Lung (tissue), 12 donors: ENCODE results near the gene LARGE1. TPM values are rescaled to one million over a fixed set of nuclear protein-coding genes. Genes with fewer than 3 reads are reported as not detected.

Source experiments
- ATAC-seq: fragments of 200-7000 bp; cut with Tn5 transposase; one replicate; pipeline ENCODE4 v1.9.1; 2020; ENCODE audit warnings: moderate number of reproducible peaks; ENCODE audit not compliant: insufficient read depth, low FRiP score
- DNase-seq, 3 donors: peaks; one replicate each; pipeline ENCODE4 v3.0.0-alpha.2; 2013 to 2017
- H3K27ac ChIP-seq, 2 donors: one replicate each; pipeline ENCODE4 v1.5.1; 2013; ENCODE audit warnings: mild to moderate bottlenecking in 2 of 2, moderate library complexity in 2 of 2, control low read depth in 1 of 2, inconsistent platforms in 1 of 2, low read depth in 1 of 2, low read length in 1 of 2
- H3K27me3 ChIP-seq, 3 donors: one replicate each; pipeline ENCODE4 v1.5.1; 2013; ENCODE audit warnings: low read length in 2 of 3; ENCODE audit not compliant: control insufficient read depth in 3 of 3, insufficient read depth in 3 of 3
- H3K36me3 ChIP-seq, 4 donors: one replicate each; pipeline ENCODE4 v1.5.1; 2013; ENCODE audit warnings: low read length in 4 of 4, mild to moderate bottlenecking in 1 of 4, moderate library complexity in 1 of 4; ENCODE audit not compliant: control insufficient read depth in 4 of 4, insufficient read depth in 4 of 4
- H3K4me1 ChIP-seq, 5 donors: one replicate each; pipeline ENCODE4 v1.5.1; 2013; ENCODE audit warnings: low read length in 5 of 5, mild to moderate bottlenecking in 2 of 5, moderate library complexity in 1 of 5; ENCODE audit not compliant: control insufficient read depth in 5 of 5, insufficient read depth in 5 of 5
- H3K4me3 ChIP-seq: one replicate; pipeline ENCODE4 v1.5.1; 2013; ENCODE audit warnings: mild to moderate bottlenecking, control low read depth, moderate library complexity
- H3K9ac ChIP-seq, 2 donors: one replicate each; pipeline ENCODE4 v1.5.1; 2013; ENCODE audit warnings: low read length in 2 of 2, control low read depth in 1 of 2; ENCODE audit not compliant: insufficient read depth in 1 of 2
- H3K9me3 ChIP-seq, 4 donors: one replicate each; pipeline ENCODE4 v1.5.1; 2013; ENCODE audit warnings: low read length in 3 of 4, mild to moderate bottlenecking in 1 of 4, moderate library complexity in 1 of 4; ENCODE audit not compliant: control insufficient read depth in 4 of 4, insufficient read depth in 3 of 4
- WGBS, 2 donors: extraction: QIAGEN DNeasy Blood & Tissue Kit; methylation state at CpG; one replicate each; pipeline ENCODE4 v1.1.7; 2013; 5-methylcytosine and 5-hydroxymethylcytosine counted together
- polyA plus RNA-seq, 2 donors: library from polyadenylated mRNA; stranded (reverse); fragments of 200-250 nt; gene quantifications; one replicate each; pipeline ENCODE4 v1.2.1, GENCODE V29; 2013
- total RNA-seq, 2 donors: library from RNA; depleted of rRNA in 1 of 2; stranded (reverse); fragments of >200 nt in 1 of 2; gene quantifications; one replicate each; pipeline ENCODE4 v1.2.1, GENCODE V29; 2014 to 2021
- TF ChIP-seq, protein P1 (sequence below): IDR thresholded peaks from 2 replicates; pipeline ENCODE4 v1.5.1; 2012; ENCODE audit warnings: mild to moderate bottlenecking; ENCODE audit errors: control extremely low read depth, extremely low read depth
- donor health status: control.
- donor health status: control.
- donor health status: Bipolar disorder and iron deficiency.
- donor health status: healthy.
- donor health status: DM: yes; HTN: yes; CAD: no.

LARGE1 gene
- total and polyA plus RNA-seq, 4 donors, result 2.9 to 41.1 (median 15.4) TPM

GRCh38 chr22:33588860-33589259, 331.4 kb downstream of the LARGE1 start:
- TF ChIP-seq, protein P1, sequence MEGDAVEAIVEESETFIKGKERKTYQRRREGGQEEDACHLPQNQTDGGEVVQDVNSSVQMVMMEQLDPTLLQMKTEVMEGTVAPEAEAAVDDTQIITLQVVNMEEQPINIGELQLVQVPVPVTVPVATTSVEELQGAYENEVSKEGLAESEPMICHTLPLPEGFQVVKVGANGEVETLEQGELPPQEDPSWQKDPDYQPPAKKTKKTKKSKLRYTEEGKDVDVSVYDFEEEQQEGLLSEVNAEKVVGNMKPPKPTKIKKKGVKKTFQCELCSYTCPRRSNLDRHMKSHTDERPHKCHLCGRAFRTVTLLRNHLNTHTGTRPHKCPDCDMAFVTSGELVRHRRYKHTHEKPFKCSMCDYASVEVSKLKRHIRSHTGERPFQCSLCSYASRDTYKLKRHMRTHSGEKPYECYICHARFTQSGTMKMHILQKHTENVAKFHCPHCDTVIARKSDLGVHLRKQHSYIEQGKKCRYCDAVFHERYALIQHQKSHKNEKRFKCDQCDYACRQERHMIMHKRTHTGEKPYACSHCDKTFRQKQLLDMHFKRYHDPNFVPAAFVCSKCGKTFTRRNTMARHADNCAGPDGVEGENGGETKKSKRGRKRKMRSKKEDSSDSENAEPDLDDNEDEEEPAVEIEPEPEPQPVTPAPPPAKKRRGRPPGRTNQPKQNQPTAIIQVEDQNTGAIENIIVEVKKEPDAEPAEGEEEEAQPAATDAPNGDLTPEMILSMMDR, result no peak
- WGBS, 2 donors, result 86 to 94% methylated on average over 2 of the region's 2 CpGs
- Histone ChIP-seq H3K9ac (no peak overlapping the region), H3K27ac (no peak overlapping the region), H3K9me3 (no peaks in the 10 kb centered on the region), H3K36me3 (no peaks in the 10 kb centered on the region), H3K4me1 (no peaks in the 10 kb centered on the region), H3K4me3 (no peak overlapping the region), H3K27me3 (no peaks in the 10 kb centered on the region)
- DNase-seq (no peak), ATAC-seq (no peak)

GRCh38 chr22:33584152-33584551, 336.1 kb downstream of the LARGE1 start:
- H3K27me3 ChIP-seq, result no peaks in the 10 kb centered on the region
- no peaks in the 10 kb centered on the region for H3K9me3 ChIP-seq
- 69 to 74% methylated on average over 5 of the region's 5 CpGs for WGBS, 2 donors
- DNase-seq (no peak), ATAC-seq (no peak)
- H3K4me1 ChIP-seq, result peaks cover 0 to 4% (median 0%) of the 10 kb centered on the region in 5 donors
- H3K4me3 ChIP-seq, result no peak overlapping the region
- no peaks in the 10 kb centered on the region for H3K36me3 ChIP-seq
- H3K27ac ChIP-seq, result no peak overlapping the region
- H3K9ac ChIP-seq, result no peak overlapping the region
- TF ChIP-seq, protein P1, result no peak

DNA sequence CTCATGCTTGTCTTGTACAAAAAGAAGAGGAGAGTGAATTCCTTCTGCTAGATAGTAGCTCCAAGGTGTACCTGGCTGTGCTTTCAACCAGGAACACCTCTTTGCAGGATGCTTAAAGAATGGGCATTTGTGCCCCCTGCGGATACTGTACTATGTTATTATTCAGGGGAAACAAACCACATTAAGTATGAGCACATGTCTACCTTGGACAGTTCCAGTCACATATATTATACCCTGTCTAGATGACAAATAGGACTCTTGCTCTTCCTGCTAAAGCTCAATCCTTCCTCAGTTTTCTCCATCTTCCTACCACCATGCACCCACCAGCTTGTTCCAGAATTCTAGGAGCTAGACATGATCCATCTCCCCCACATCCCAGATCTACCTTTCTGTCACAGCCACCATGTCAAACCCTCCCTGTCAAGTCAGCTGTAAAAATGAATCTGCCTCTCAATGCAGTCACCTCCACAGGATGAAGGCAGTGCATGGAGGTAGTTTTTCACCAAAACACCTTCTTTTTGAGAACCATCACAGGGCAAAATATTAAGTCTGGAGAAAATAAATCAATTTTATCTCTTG, 337.4 kb downstream of the LARGE1 start:
- Histone ChIP-seq H3K9ac (no peak overlapping the region), H3K27me3 (no peaks in the 10 kb centered on the region), H3K27ac (no peak overlapping the region), H3K36me3 (no peaks in the 10 kb centered on the region), H3K4me3 (no peak overlapping the region), H3K9me3 (no peaks in the 10 kb centered on the region), H3K4me1 (peaks cover 0 to 10% (median 4%) of the 10 kb centered on the region in 5 donors)
- 95 to 100% methylated on average over 1 of the region's 1 CpG for WGBS, 2 donors
- no peak for DNase-seq
- TF ChIP-seq, protein P1, result no peak
- ATAC-seq, result no peak

DNA sequence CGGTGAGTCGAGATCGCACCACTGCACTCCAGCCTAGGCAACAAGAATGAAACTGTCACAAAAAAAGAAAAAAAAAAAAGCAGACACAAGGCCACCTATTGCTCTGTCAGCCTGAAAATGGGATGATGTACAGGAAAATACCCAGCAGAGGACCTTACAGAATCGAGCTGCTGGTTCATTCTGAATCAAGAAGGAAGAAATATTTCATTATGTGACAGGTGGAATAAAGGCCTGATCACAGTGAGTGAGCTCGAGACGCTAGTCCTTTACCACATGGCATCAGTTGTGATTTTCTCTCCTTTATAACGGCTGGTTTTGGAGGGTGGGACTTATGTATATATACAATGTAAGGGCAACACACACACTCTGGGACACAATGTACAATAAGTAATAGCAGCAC, 340.0 kb downstream of the LARGE1 start:
- 81 to 82% methylated on average over 7 of the region's 7 CpGs for WGBS, 2 donors
- Histone ChIP-seq H3K36me3 (no peaks in the 10 kb centered on the region), H3K27ac (no peak overlapping the region), H3K9me3 (no peaks in the 10 kb centered on the region), H3K27me3 (no peaks in the 10 kb centered on the region), H3K4me3 (no peak overlapping the region), H3K4me1 (peaks cover 0 to 15% (median 4%) of the 10 kb centered on the region in 5 donors), H3K9ac (no peak overlapping the region)
- ATAC-seq, result no peak
- TF ChIP-seq, protein P1, result no peak
- no peak for DNase-seq
